ENCODE measurements around the gene AJM1. TPM values are rescaled to one million over a fixed set of nuclear protein-coding genes. Genes with fewer than 3 reads are reported as not detected.
"Not testable (repeated sequence)": the region's sequence is repeated elsewhere in the genome, so short reads cannot be mapped to it uniquely, and the experiment has no call there.

The AJM1 gene
- total RNA-seq, 1 experiment from 2014 or later: 7.1 TPM

DNA sequence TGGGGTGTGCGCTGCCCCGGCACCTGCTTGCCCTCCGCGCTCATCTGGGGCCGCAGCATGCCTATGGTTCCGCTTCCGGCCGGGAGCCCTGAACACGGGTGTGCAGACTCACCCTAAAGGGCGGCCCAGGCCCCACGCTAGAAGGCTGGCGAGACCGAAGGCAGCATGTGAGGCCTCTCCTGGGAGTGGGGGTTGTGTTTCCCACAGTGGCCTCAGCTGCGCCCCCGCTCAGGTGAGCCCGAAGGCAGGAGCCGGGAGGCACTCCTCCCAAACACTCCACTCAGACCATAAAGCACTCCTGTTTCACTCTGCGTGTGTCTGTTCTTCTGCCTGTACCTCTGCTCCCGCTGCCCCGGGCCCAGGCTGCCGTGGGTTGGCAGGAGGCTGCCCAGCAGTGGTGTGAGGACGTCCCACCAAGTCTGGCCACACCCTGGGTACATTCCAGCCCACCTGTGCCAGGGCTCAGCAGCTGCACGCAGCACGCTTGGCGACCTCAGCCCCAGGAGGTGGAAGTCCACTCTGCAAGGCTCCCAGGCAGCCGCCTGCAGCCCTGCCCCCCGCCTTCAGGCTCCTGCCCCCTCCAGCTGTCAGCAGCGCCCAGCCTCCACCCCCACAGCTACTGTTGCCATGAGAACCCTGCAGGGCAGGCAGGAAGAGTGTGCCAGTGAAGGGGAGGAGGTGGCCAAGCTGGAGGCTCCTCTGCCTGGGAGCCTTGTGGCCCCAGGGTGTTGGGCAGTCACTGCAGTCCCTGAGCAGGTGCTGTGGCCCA is 1.2 kb upstream of the AJM1 start:
- ChIA-PET CTCF (interaction anchor here (1.0 to 1.4 kb wide), 3 partner anchors 41 to 137 kb away, joined by 3 to 4 read pairs (median 3); no protein-coding TSS in a partner anchor), RAD21 (ENCODE audit: low non-redundant PET in 1 of 2, low total read pairs in 2 of 2, uncharacterized antibody in 2 of 2, unreplicated experiment in 2 of 2) (no interaction called here), POLR2A (no interaction called here)
- Histone ChIP-seq H3K79me2 (ENCODE audit: insufficient read depth, low read length) (no peaks in the 10 kb centered on the region), H3K9ac (ENCODE audit: low read length) (no peak overlapping the region), H3K4me2 (ENCODE audit: low read length) (peak overlapping the region; percentile 85), H3K27me3 (ENCODE audit: insufficient read depth, low read length) (no peaks in the 10 kb centered on the region), H3K4me1 (ENCODE audit: control insufficient read depth in 1 of 2, insufficient read depth in 2 of 2, low read length in 2 of 2) (peaks cover 29 to 39% of the 10 kb centered on the region in 2 experiments), H3K9me2 (ENCODE audit: insufficient read depth) (no peaks in the 10 kb centered on the region), H3K9me3 (ENCODE audit: control insufficient read depth in 1 of 2, insufficient read depth in 1 of 2, low read depth in 1 of 2, low read length in 2 of 2) (no peaks in the 10 kb centered on the region), H3K4me3 (replicated peaks in 1 of 2; ENCODE audit: low read depth in 1 of 2, low read length in 2 of 2) (no peak overlapping the region), H3K36me3 (ENCODE audit: control insufficient read depth in 1 of 2, insufficient read depth in 2 of 2, low read length in 2 of 2) (no peaks in the 10 kb centered on the region), H3K27ac (ENCODE audit: low read depth, low read length) (peak overlapping the region; percentile 70), H4K20me1 (ENCODE audit: insufficient read depth) (no peaks in the 10 kb centered on the region), H2AFZ (ENCODE audit: low read depth, low read length, poor library complexity, severe bottlenecking) (no peak overlapping the region)
- DNase-seq (ENCODE audit: low read depth, low spot score): no peak
- ATAC-seq: peak; percentile 15
- no TSS peak for BruUV-seq (replicated peaks)
- TF ChIP-seq, protein P1, sequence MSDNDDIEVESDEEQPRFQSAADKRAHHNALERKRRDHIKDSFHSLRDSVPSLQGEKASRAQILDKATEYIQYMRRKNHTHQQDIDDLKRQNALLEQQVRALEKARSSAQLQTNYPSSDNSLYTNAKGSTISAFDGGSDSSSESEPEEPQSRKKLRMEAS (IDR thresholded peaks at IDR 0.05): no peak
- TF ChIP-seq, protein P2, sequence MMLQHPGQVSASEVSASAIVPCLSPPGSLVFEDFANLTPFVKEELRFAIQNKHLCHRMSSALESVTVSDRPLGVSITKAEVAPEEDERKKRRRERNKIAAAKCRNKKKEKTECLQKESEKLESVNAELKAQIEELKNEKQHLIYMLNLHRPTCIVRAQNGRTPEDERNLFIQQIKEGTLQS (IDR thresholded peaks at IDR 0.05): no peak
- TF ChIP-seq ZFX (IDR thresholded peaks at IDR 0.05) (no peak), CEBPB (IDR thresholded peaks at IDR 0.05; ENCODE audit: low read depth) (no peak)
- intact Hi-C loops (cut with micrococcal nuclease): loop anchor here (5.0 to 10.0 kb wide), 2 partner anchors 104 to 196 kb away; partner anchors contain the start of genes C8G and FBXW5

DNA sequence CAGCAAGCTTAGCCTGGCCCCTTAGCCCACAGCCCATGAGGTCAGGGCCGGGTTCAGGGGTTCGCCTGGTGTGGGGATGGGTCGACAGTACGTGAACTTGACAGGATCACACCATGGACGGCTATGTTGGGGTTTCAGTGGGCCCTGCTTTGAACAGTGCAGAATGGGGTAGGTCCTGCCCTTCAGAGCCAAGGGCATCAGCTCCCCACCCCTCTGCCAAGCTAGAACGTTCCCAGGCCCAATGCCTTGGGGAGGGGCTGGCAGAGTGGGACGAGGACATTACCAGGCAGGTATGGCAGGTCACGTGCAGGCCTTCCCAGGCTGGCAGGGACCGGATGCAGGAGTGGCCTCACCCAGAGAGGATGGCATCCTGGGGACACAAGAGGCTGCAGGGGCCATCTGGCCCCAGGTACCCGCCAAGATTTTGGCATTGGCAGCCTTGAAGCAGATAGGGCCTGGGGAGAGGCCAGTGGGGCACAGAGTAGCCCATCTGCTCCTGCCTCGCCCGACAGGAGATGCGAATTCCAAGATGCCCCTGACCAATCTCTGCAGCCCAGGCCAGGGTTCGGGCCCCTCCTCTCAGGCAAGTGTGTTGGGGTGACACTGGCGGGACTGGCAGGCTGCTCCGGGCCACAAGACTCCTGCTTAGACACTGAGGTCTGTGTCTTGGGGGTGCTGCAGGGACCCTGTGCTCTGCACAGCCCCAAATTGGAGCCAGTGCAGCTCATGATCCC is 465 bp upstream of the AJM1 start:
- H3K36me3 ChIP-seq (ENCODE audit: control insufficient read depth in 1 of 2, insufficient read depth in 2 of 2, low read length in 2 of 2); H3K9me3 ChIP-seq (ENCODE audit: control insufficient read depth in 1 of 2, insufficient read depth in 1 of 2, low read depth in 1 of 2, low read length in 2 of 2); RAD21 ChIA-PET (ENCODE audit: low non-redundant PET in 1 of 2, low total read pairs in 2 of 2, uncharacterized antibody in 2 of 2, unreplicated experiment in 2 of 2); DNase-seq (ENCODE audit: low read depth, low spot score); H3K27me3 ChIP-seq (ENCODE audit: insufficient read depth, low read length); BruUV-seq (replicated peaks); H3K79me2 ChIP-seq (ENCODE audit: insufficient read depth, low read length); H3K9me2 ChIP-seq (ENCODE audit: insufficient read depth); H3K9ac ChIP-seq (ENCODE audit: low read length); H4K20me1 ChIP-seq (ENCODE audit: insufficient read depth); H2AFZ ChIP-seq (ENCODE audit: low read depth, low read length, poor library complexity, severe bottlenecking): not testable (repeated sequence)
- POLR2A ChIA-PET: interaction anchor here (0.9 kb wide), 1 partner anchor 56 kb away, joined by 5 read pairs; no protein-coding TSS in a partner anchor
- CTCF ChIA-PET: interaction anchor here (0.7 to 1.7 kb wide), 19 partner anchors 11 to 245 kb away, joined by 3 to 12 read pairs (median 3); partner anchors contain the start of genes FUT7, MAN1B1, NPDC1 and PAXX
- intact Hi-C loops (cut with micrococcal nuclease): loop anchor here (5.0 to 10.0 kb wide), 2 partner anchors 103 to 195 kb away; partner anchors contain the start of genes C8G and FBXW5
- Histone ChIP-seq H3K4me2 (ENCODE audit: low read length) (peak overlapping the region; percentile 85), H3K4me3 (replicated peaks in 1 of 2; ENCODE audit: low read depth in 1 of 2, low read length in 2 of 2) (peak overlapping the region in 1 of 2 experiments; percentile 57; a peak in 3 of 4 replicates), H3K4me1 (ENCODE audit: control insufficient read depth in 1 of 2, insufficient read depth in 2 of 2, low read length in 2 of 2) (peaks cover 29 to 39% of the 10 kb centered on the region in 2 experiments), H3K27ac (ENCODE audit: low read depth, low read length) (peak overlapping the region; percentile 70)
- peak; percentile 23 for ATAC-seq

DNA sequence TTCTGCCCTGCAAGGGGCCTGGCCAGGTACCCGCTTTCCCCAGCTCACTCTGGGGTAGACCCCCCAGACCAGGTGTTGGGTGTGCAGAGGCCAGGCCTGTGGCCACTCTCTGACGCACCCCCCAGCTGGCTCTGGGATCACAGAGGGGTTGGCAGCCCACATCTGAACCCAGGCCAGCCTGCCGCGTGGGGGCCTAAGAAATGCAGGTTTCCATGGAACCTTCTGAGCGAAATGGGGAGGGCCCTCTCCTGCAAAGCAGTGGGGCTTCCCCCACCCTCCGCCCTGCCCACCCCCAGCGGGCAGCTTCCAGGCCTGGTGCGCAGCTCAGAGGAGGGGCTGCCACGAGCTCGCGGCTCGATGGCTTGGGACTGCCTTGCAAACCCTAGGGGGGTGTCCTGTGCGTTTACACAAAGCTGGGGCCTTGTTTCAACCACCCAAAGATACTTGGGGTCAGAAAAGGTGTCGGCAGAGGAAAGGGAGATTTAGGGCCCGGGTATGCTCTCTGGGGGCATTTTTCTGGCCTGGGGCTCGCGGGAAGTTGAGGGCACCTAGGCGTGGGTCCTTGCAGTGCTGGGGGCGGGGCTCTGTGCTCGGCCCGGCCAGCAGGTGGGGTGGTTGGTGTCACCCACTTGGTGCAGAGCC is 1.0 kb downstream of the AJM1 start:
- intact Hi-C loops (cut with micrococcal nuclease): loop anchor here (5.0 to 10.0 kb wide), 2 partner anchors 102 to 194 kb away; partner anchors contain the start of genes C8G and FBXW5
- CTCF ChIA-PET: interaction anchor here (0.7 to 1.7 kb wide), 8 partner anchors 15 to 192 kb away, joined by 3 to 12 read pairs (median 4); partner anchors contain the start of genes PAXX and TRAF2
- H3K9me2 ChIP-seq (ENCODE audit: insufficient read depth); H4K20me1 ChIP-seq (ENCODE audit: insufficient read depth); H3K36me3 ChIP-seq (ENCODE audit: control insufficient read depth in 1 of 2, insufficient read depth in 2 of 2, low read length in 2 of 2); RAD21 ChIA-PET (ENCODE audit: low non-redundant PET in 1 of 2, low total read pairs in 2 of 2, uncharacterized antibody in 2 of 2, unreplicated experiment in 2 of 2); H2AFZ ChIP-seq (ENCODE audit: low read depth, low read length, poor library complexity, severe bottlenecking); H3K9me3 ChIP-seq (ENCODE audit: control insufficient read depth in 1 of 2, insufficient read depth in 1 of 2, low read depth in 1 of 2, low read length in 2 of 2); BruUV-seq (replicated peaks); H3K27me3 ChIP-seq (ENCODE audit: insufficient read depth, low read length); H3K79me2 ChIP-seq (ENCODE audit: insufficient read depth, low read length); DNase-seq (ENCODE audit: low read depth, low spot score): not testable (repeated sequence)
- Histone ChIP-seq H3K4me1 (ENCODE audit: control insufficient read depth in 1 of 2, insufficient read depth in 2 of 2, low read length in 2 of 2) (peaks cover 29 to 47% of the 10 kb centered on the region in 2 experiments), H3K4me2 (ENCODE audit: low read length) (peak overlapping the region; percentile 68), H3K27ac (ENCODE audit: low read depth, low read length) (peak overlapping the region; percentile 45; the same call in 1 of the 2 replicates), H3K9ac (ENCODE audit: low read length) (peak overlapping the region; percentile 45), H3K4me3 (replicated peaks in 1 of 2; ENCODE audit: low read depth in 1 of 2, low read length in 2 of 2) (peak overlapping the region; percentile 5 to 28; a peak in 3 of 4 replicates)
- POLR2A ChIA-PET: interaction anchor here (0.6 kb wide), 1 partner anchor 18 kb away, joined by 3 read pairs; no protein-coding TSS in a partner anchor
- ATAC-seq: 0 out of 2 replicates have a peak, but pooled peaks have one; percentile 2
